Karpas-422 (cell line): ENCODE data around the gene KRT82. TPM values are rescaled to one million over a fixed set of nuclear protein-coding genes. Genes with fewer than 3 reads are reported as not detected.

Experiments used
- DNase-seq: peaks from one replicate; pipeline ENCODE4 v3.0.0-alpha.2; 2015
- H2AFZ ChIP-seq: fragments of 200-600 bp; sonication (generic); 2 replicates; pipeline ENCODE4 v1.6.1; 2014; ENCODE audit warnings: antibody characterized with exemption, low read length, mixed read lengths
- H3K27ac ChIP-seq: fragments of 200-600 bp; sonication (generic); 2 replicates; pipeline ENCODE4 v1.5.1; 2014; ENCODE audit warnings: mild to moderate bottlenecking, low read length, moderate library complexity
- H3K27me3 ChIP-seq: fragments of 200-600 bp; sonication (generic); 2 replicates; pipeline ENCODE4 v1.6.1; 2014; ENCODE audit warnings: low read length, mixed read lengths
- H3K36me3 ChIP-seq: fragments of 200-600 bp; sonication (generic); 2 replicates; pipeline ENCODE4 v1.6.1; 2014; ENCODE audit warnings: low read length, mixed read lengths; ENCODE audit not compliant: insufficient read depth
- H3K4me1 ChIP-seq: fragments of 200-600 bp; sonication (generic); 2 replicates; pipeline ENCODE4 v1.6.1; 2014; ENCODE audit warnings: mild to moderate bottlenecking, low read length, mixed read lengths
- H3K4me2 ChIP-seq: fragments of 200-600 bp; sonication (generic); 2 replicates; pipeline ENCODE4 v1.6.1; 2014; ENCODE audit warnings: low read length, low read depth, mild to moderate bottlenecking; ENCODE audit not compliant: poor library complexity, severe bottlenecking
- H3K4me3 ChIP-seq: fragments of 200-600 bp; sonication (generic); 2 replicates; pipeline ENCODE4 v1.5.1; 2014; ENCODE audit warnings: mild to moderate bottlenecking, antibody characterized with exemption, low read length, mixed read lengths
- H3K79me2 ChIP-seq: fragments of 200-600 bp; sonication (generic); 2 replicates; pipeline ENCODE4 v1.6.1; 2014; ENCODE audit warnings: mild to moderate bottlenecking, low read length, mixed read lengths
- H3K9ac ChIP-seq: fragments of 200-600 bp; sonication (generic); 2 replicates; pipeline ENCODE4 v1.6.0; 2014; ENCODE audit warnings: low read length
- H3K9me2 ChIP-seq: fragments of 200-600 bp; sonication (generic), shearing (Covaris generic); replicated peaks from 2 replicates; pipeline ENCODE4 v1.6.0; 2014; ENCODE audit warnings: mild to moderate bottlenecking, low read length, moderate library complexity; ENCODE audit not compliant: insufficient read depth
- H3K9me3 ChIP-seq: fragments of 300-700, 200-600 bp; sonication (generic); 2 replicates; pipeline ENCODE4 v1.6.1; 2014; ENCODE audit warnings: low read length, mixed read lengths
- H4K20me1 ChIP-seq: fragments of 200-600 bp; sonication (generic); 2 replicates; pipeline ENCODE4 v1.6.1; 2014; ENCODE audit warnings: mild to moderate bottlenecking, antibody characterized with exemption, low read length, low read depth; ENCODE audit not compliant: insufficient read depth
- total RNA-seq: library from RNA; depleted of rRNA; stranded (reverse); fragments of >200 nt; shearing (Covaris generic); gene quantifications from 2 replicates; pipeline ENCODE4 v1.2.3, GENCODE V29; 2014; ENCODE audit warnings: low replicate concordance

The KRT82 gene
- total RNA-seq, 1 experiment from 2014 or later = not detected

GRCh38 chr12:52391618-52392002, 14.5 kb downstream of the KRT82 start:
- H2AFZ ChIP-seq = no peak overlapping the region

GRCh38 chr12:52390739-52391617, 15.2 kb downstream of the KRT82 start:
- Histone ChIP-seq H3K4me1 (peaks cover 23% of the 10 kb centered on the region), H3K36me3 (no peaks in the 10 kb centered on the region), H3K27me3 (no peaks in the 10 kb centered on the region), H3K9ac (no peak overlapping the region), H2AFZ (no peak overlapping the region), H3K79me2 (no peaks in the 10 kb centered on the region), H3K9me3 (no peaks in the 10 kb centered on the region), H3K4me3 (no peak overlapping the region), H3K27ac (no peak overlapping the region), H3K4me2 (no peak overlapping the region), H4K20me1 (no peaks in the 10 kb centered on the region), H3K9me2 (no peaks in the 10 kb centered on the region)
- DNase-seq = peak; percentile 70

More at GRCh38 chr12:52391618-52392002, 14.5 kb downstream of the KRT82 start:
- no peak overlapping the region for H3K27ac ChIP-seq
- H3K27me3 ChIP-seq = no peaks in the 10 kb centered on the region
- no peaks in the 10 kb centered on the region for H3K36me3 ChIP-seq
- no peaks in the 10 kb centered on the region for H4K20me1 ChIP-seq
- no peak overlapping the region for H3K9ac ChIP-seq
- H3K9me3 ChIP-seq = no peaks in the 10 kb centered on the region
- H3K79me2 ChIP-seq = no peaks in the 10 kb centered on the region
- H3K4me2 ChIP-seq = no peak overlapping the region
- H3K9me2 ChIP-seq = no peaks in the 10 kb centered on the region
- peaks cover 23% of the 10 kb centered on the region for H3K4me1 ChIP-seq
- H3K4me3 ChIP-seq = no peak overlapping the region
- DNase-seq = no peak

GRCh38 chr12:52389313-52390207, 16.6 kb downstream of the KRT82 start:
- no peak overlapping the region for H2AFZ ChIP-seq
- no peaks in the 10 kb centered on the region for H3K36me3 ChIP-seq
- H3K4me2 ChIP-seq = no peak overlapping the region
- H3K27ac ChIP-seq = no peak overlapping the region
- no peak for DNase-seq
- H4K20me1 ChIP-seq = no peaks in the 10 kb centered on the region
- H3K79me2 ChIP-seq = no peaks in the 10 kb centered on the region
- no peak overlapping the region for H3K9ac ChIP-seq
- H3K9me2 ChIP-seq = no peaks in the 10 kb centered on the region
- peaks cover 23% of the 10 kb centered on the region for H3K4me1 ChIP-seq
- H3K9me3 ChIP-seq = no peaks in the 10 kb centered on the region
- H3K4me3 ChIP-seq = no peak overlapping the region
- no peaks in the 10 kb centered on the region for H3K27me3 ChIP-seq

GRCh38 chr12:52387859-52388258, 18.3 kb downstream of the KRT82 start:
- no peaks in the 10 kb centered on the region for H4K20me1 ChIP-seq
- H3K4me2 ChIP-seq = no peak overlapping the region
- no peaks in the 10 kb centered on the region for H3K36me3 ChIP-seq
- no peaks in the 10 kb centered on the region for H3K9me2 ChIP-seq
- no peak overlapping the region for H2AFZ ChIP-seq
- H3K27me3 ChIP-seq = no peaks in the 10 kb centered on the region
- H3K27ac ChIP-seq = no peak overlapping the region
- H3K4me1 ChIP-seq = peaks cover 11% of the 10 kb centered on the region
- H3K79me2 ChIP-seq = no peaks in the 10 kb centered on the region
- H3K9ac ChIP-seq = no peak overlapping the region
- H3K9me3 ChIP-seq = no peaks in the 10 kb centered on the region
- H3K4me3 ChIP-seq = no peak overlapping the region
- no peak for DNase-seq

GRCh38 chr12:52385226-52385702, 20.9 kb downstream of the KRT82 start, which contains the start of gene KRT84:
Gene KRT84 (minus strand): TSS chr12:52385652. CDS start chr12:52385585, 67 bp downstream.
- H3K79me2 ChIP-seq = no peaks in the 10 kb centered on the region
- H3K9ac ChIP-seq = no peak within 1 kb of the TSS
- no peaks in the 10 kb centered on the region for H3K27me3 ChIP-seq
- no peak for DNase-seq
- no peak within 1 kb of the TSS for H2AFZ ChIP-seq
- H3K4me3 ChIP-seq = no peak within 1 kb of the TSS
- H3K36me3 ChIP-seq = no peaks in the 10 kb centered on the region
- no peak within 1 kb of the TSS for H3K4me2 ChIP-seq
- H4K20me1 ChIP-seq = no peaks in the 10 kb centered on the region
- no peaks in the 10 kb centered on the region for H3K4me1 ChIP-seq
- H3K9me2 ChIP-seq = no peaks in the 10 kb centered on the region
- H3K9me3 ChIP-seq = no peaks in the 10 kb centered on the region
- no peak within 1 kb of the TSS for H3K27ac ChIP-seq

GRCh38 chr12:52383331-52383730, 22.8 kb downstream of the KRT82 start:
- Histone ChIP-seq H3K27ac (no peak overlapping the region), H3K9ac (no peak overlapping the region), H3K27me3 (no peaks in the 10 kb centered on the region), H3K4me3 (no peak overlapping the region), H2AFZ (no peak overlapping the region), H3K9me2 (no peaks in the 10 kb centered on the region), H3K4me1 (no peaks in the 10 kb centered on the region), H3K4me2 (no peak overlapping the region), H3K79me2 (no peaks in the 10 kb centered on the region), H4K20me1 (no peaks in the 10 kb centered on the region), H3K36me3 (no peaks in the 10 kb centered on the region), H3K9me3 (no peaks in the 10 kb centered on the region)
- DNase-seq = no peak

- Histone ChIP-seq H3K9ac (no peak overlapping the region), H3K9me3 (no peaks in the 10 kb centered on the region), H2AFZ (no peak overlapping the region), H3K4me1 (no peaks in the 10 kb centered on the region), H4K20me1 (no peaks in the 10 kb centered on the region), H3K9me2 (no peaks in the 10 kb centered on the region), H3K27ac (no peak overlapping the region), H3K4me2 (no peak overlapping the region), H3K4me3 (no peak overlapping the region), H3K27me3 (no peaks in the 10 kb centered on the region), H3K36me3 (no peaks in the 10 kb centered on the region), H3K79me2 (no peaks in the 10 kb centered on the region)
- no peak for DNase-seq
These were observed 23.3 kb downstream of the KRT82 start for GRCh38 chr12:52382854-52383253.

GRCh38 chr12:52381206-52381605, 24.9 kb downstream of the KRT82 start:
- Histone ChIP-seq H3K9ac (no peak overlapping the region), H4K20me1 (no peaks in the 10 kb centered on the region), H3K79me2 (no peaks in the 10 kb centered on the region), H3K9me3 (no peaks in the 10 kb centered on the region), H3K4me2 (no peak overlapping the region), H3K27me3 (no peaks in the 10 kb centered on the region), H3K9me2 (no peaks in the 10 kb centered on the region), H3K27ac (no peak overlapping the region), H3K36me3 (no peaks in the 10 kb centered on the region), H3K4me1 (no peaks in the 10 kb centered on the region), H2AFZ (no peak overlapping the region), H3K4me3 (no peak overlapping the region)
- DNase-seq = no peak
